GM18520 (cell line): Measurements from ENCODE around the gene BCAN.

Experiments
- ATAC-seq: cut with Tn5 transposase; IDR thresholded peaks from one replicate; pipeline ENCODE4 v1.9.1; 2021; ENCODE audit not compliant: unreplicated experiment

BCAN gene

GRCh38 chr1:156697481-156697880 is 55.6 kb downstream of the BCAN start:
- ATAC-seq, result no peak

GRCh38 chr1:156698995-156699394 is 57.1 kb downstream of the BCAN start:
- no peak for ATAC-seq

- ATAC-seq, result no peak
These were observed 59.0 kb downstream of the BCAN start for GRCh38 chr1:156700736-156701531.

GRCh38 chr1:156703336-156703735 is 61.4 kb downstream of the BCAN start:
- no peak for ATAC-seq

- ATAC-seq, result no peak
These were observed 61.8 kb downstream of the BCAN start for GRCh38 chr1:156703741-156704140.

GRCh38 chr1:156704166-156704711 is 62.3 kb downstream of the BCAN start:
- ATAC-seq, result no peak

GRCh38 chr1:156704930-156705320 is 63.0 kb downstream of the BCAN start:
- ATAC-seq, result no peak

GRCh38 chr1:156705321-156705917 is 63.5 kb downstream of the BCAN start, which contains the start of gene CRABP2:
TSS of gene CRABP2 (minus strand) at chr1:156705583. CDS start at chr1:156705446, 137 bp downstream.
- ATAC-seq, result no peak

GRCh38 chr1:156705918-156706656 is 64.2 kb downstream of the BCAN start:
- no peak for ATAC-seq

- ATAC-seq, result no peak
These were observed 64.9 kb downstream of the BCAN start for GRCh38 chr1:156706657-156707416.

- no peak for ATAC-seq
These were observed 65.7 kb downstream of the BCAN start for GRCh38 chr1:156707417-156708217.

GRCh38 chr1:156708218-156708661 is 66.3 kb downstream of the BCAN start:
- ATAC-seq, result no peak

- no peak for ATAC-seq
These were observed 67.1 kb downstream of the BCAN start for GRCh38 chr1:156709031-156709430.
